Progenitor cell of endocrine pancreas (in vitro differentiated cells): ENCODE data around the gene RPS6KB1. TPM values are rescaled to one million over a fixed set of nuclear protein-coding genes. Genes with fewer than 3 reads are reported as not detected.

ENCODE experiments used
- DNase-seq: peaks from one replicate; pipeline ENCODE4 v3.0.0; 2021; ENCODE audit warnings: low spot score; ENCODE audit not compliant: unreplicated experiment
- H3K27ac Mint-ChIP-seq: 2 replicates; pipeline ENCODE4 v1.8.0; 2021; ENCODE audit warnings: mild to moderate bottlenecking, moderate library complexity, mixed read lengths
- H3K27me3 Mint-ChIP-seq: 2 replicates; pipeline ENCODE4 v1.8.0; 2021; ENCODE audit warnings: mixed read lengths
- H3K36me3 Mint-ChIP-seq: 2 replicates; pipeline ENCODE4 v1.8.0; 2022; ENCODE audit warnings: mixed read lengths; ENCODE audit not compliant: insufficient read depth
- H3K4me1 Mint-ChIP-seq: 2 replicates; pipeline ENCODE4 v1.8.0; 2021; ENCODE audit warnings: low read depth, mixed read lengths
- H3K4me3 Mint-ChIP-seq: 2 replicates; pipeline ENCODE4 v1.8.0; 2021; ENCODE audit warnings: low read depth, mild to moderate bottlenecking, moderate library complexity, mixed read lengths
- H3K9me3 Mint-ChIP-seq: 2 replicates; pipeline ENCODE4 v1.8.0; 2021; ENCODE audit warnings: low read depth, mixed read lengths
- CTCF ChIP-seq: fragments of 200-600 bp; sonication (generic); IDR thresholded peaks from one replicate; pipeline ENCODE4 v1.5.0; 2021; ENCODE audit warnings: antibody characterized with exemption, mild to moderate bottlenecking; ENCODE audit not compliant: unreplicated experiment
- total RNA-seq: library from RNA; stranded (reverse); gene quantifications from 2 replicates; pipeline ENCODE4 v1.2.1, GENCODE V29; 2021

Gene RPS6KB1
- total RNA-seq, 1 donor from 2014 or later = 48.9 TPM

- Mint-ChIP-seq H3K36me3 (peaks cover 10% of the 10 kb centered on the region), H3K4me3 (no peak overlapping the region), H3K9me3 (peaks cover 3% of the 10 kb centered on the region), H3K27ac (peak overlapping the region; percentile 9), H3K27me3 (no peaks in the 10 kb centered on the region), H3K4me1 (peaks cover 30% of the 10 kb centered on the region)
- no peak for DNase-seq
- TF ChIP-seq CTCF = no peak
Measured at GRCh38 chr17:59856859-59857794, 35.8 kb upstream of the RPS6KB1 start.

GRCh38 chr17:59858167-59858816 is 34.6 kb upstream of the RPS6KB1 start:
- Mint-ChIP-seq H3K27ac (peak overlapping the region; percentile 51), H3K4me1 (peaks cover 18% of the 10 kb centered on the region), H3K27me3 (no peaks in the 10 kb centered on the region)

GRCh38 chr17:59858932-59859331 is 34.0 kb upstream of the RPS6KB1 start:
- Mint-ChIP-seq H3K4me1 (peaks cover 16% of the 10 kb centered on the region), H3K27me3 (no peaks in the 10 kb centered on the region), H3K9me3 (peaks cover 3% of the 10 kb centered on the region), H3K4me3 (no peak overlapping the region), H3K27ac (no peak overlapping the region), H3K36me3 (peaks cover 17% of the 10 kb centered on the region)
- no peak for DNase-seq
- TF ChIP-seq CTCF = no peak

More at GRCh38 chr17:59858167-59858816, 34.6 kb upstream of the RPS6KB1 start:
- DNase-seq = no peak
- Mint-ChIP-seq H3K9me3 (peaks cover 3% of the 10 kb centered on the region), H3K4me3 (no peak overlapping the region), H3K36me3 (peaks cover 14% of the 10 kb centered on the region)
- no peak for TF ChIP-seq CTCF

GRCh38 chr17:59859444-59860025 is 33.4 kb upstream of the RPS6KB1 start:
- Mint-ChIP-seq H3K4me3 (no peak overlapping the region), H3K27ac (peak overlapping the region; percentile 20), H3K27me3 (no peaks in the 10 kb centered on the region), H3K9me3 (peaks cover 3% of the 10 kb centered on the region), H3K4me1 (peaks cover 16% of the 10 kb centered on the region), H3K36me3 (peaks cover 17% of the 10 kb centered on the region)
- peak; percentile 54 for TF ChIP-seq CTCF
- no peak for DNase-seq

GRCh38 chr17:59863616-59864015 is 29.3 kb upstream of the RPS6KB1 start:
- DNase-seq = no peak
- Mint-ChIP-seq H3K9me3 (no peaks in the 10 kb centered on the region), H3K27me3 (no peaks in the 10 kb centered on the region), H3K36me3 (peaks cover 19% of the 10 kb centered on the region), H3K4me3 (no peak overlapping the region), H3K27ac (no peak overlapping the region), H3K4me1 (no peaks in the 10 kb centered on the region)
- TF ChIP-seq CTCF = no peak
